ENCODE results near the gene CPSF3. TPM values are rescaled to one million over a fixed set of nuclear protein-coding genes. Genes with fewer than 3 reads are reported as not detected.

CPSF3 gene
- total RNA-seq, 1 experiment from 2014 or later, result 72.6 TPM

GRCh38 chr2:9401059-9401547, 22.4 kb upstream of the CPSF3 start:
- Histone ChIP-seq H3K4me3 (ENCODE audit: low read length) (no peak overlapping the region), H3K4me2 (ENCODE audit: low read depth, low read length, poor library complexity, severe bottlenecking) (no peak overlapping the region), H3K27ac (ENCODE audit: low read length) (no peak overlapping the region), H3K79me2 (ENCODE audit: low read length) (no peaks in the 10 kb centered on the region), H2AFZ (ENCODE audit: low read length) (no peak overlapping the region), H3K9me2 (replicated peaks; ENCODE audit: insufficient read depth, low read length) (no peaks in the 10 kb centered on the region), H3K36me3 (ENCODE audit: insufficient read depth, low read length) (no peaks in the 10 kb centered on the region), H3K27me3 (ENCODE audit: low read length) (no peaks in the 10 kb centered on the region), H3K9me3 (ENCODE audit: low read length) (no peaks in the 10 kb centered on the region), H4K20me1 (ENCODE audit: insufficient read depth, low read depth, low read length) (no peaks in the 10 kb centered on the region), H3K9ac (ENCODE audit: low read length) (no peak overlapping the region), H3K4me1 (ENCODE audit: low read length) (peaks cover 5% of the 10 kb centered on the region; the same call in 1 of the 2 replicates)
- DNase-seq, result no peak

GRCh38 chr2:9401646-9402371, 21.6 kb upstream of the CPSF3 start:
- DNase-seq, result no peak
- H3K9me2 ChIP-seq (replicated peaks; ENCODE audit: insufficient read depth, low read length), result no peaks in the 10 kb centered on the region
- no peaks in the 10 kb centered on the region for H3K9me3 ChIP-seq (ENCODE audit: low read length)
- no peaks in the 10 kb centered on the region for H3K36me3 ChIP-seq (ENCODE audit: insufficient read depth, low read length)
- H3K4me3 ChIP-seq (ENCODE audit: low read length), result no peak overlapping the region
- no peak overlapping the region for H3K9ac ChIP-seq (ENCODE audit: low read length)
- H3K27me3 ChIP-seq (ENCODE audit: low read length), result no peaks in the 10 kb centered on the region
- H2AFZ ChIP-seq (ENCODE audit: low read length), result no peak overlapping the region
- H3K79me2 ChIP-seq (ENCODE audit: low read length), result no peaks in the 10 kb centered on the region
- no peaks in the 10 kb centered on the region for H4K20me1 ChIP-seq (ENCODE audit: insufficient read depth, low read depth, low read length)
- H3K27ac ChIP-seq (ENCODE audit: low read length), result no peak overlapping the region
- H3K4me2 ChIP-seq (ENCODE audit: low read depth, low read length, poor library complexity, severe bottlenecking), result no peak overlapping the region
- H3K4me1 ChIP-seq (ENCODE audit: low read length), result peaks cover 5% of the 10 kb centered on the region; the same call in 1 of the 2 replicates

- Histone ChIP-seq H3K4me1 (ENCODE audit: low read length) (peaks cover 5% of the 10 kb centered on the region; the same call in 1 of the 2 replicates), H3K9me2 (replicated peaks; ENCODE audit: insufficient read depth, low read length) (no peaks in the 10 kb centered on the region), H3K27ac (ENCODE audit: low read length) (no peak overlapping the region), H3K9ac (ENCODE audit: low read length) (no peak overlapping the region), H3K4me3 (ENCODE audit: low read length) (no peak overlapping the region), H2AFZ (ENCODE audit: low read length) (no peak overlapping the region), H3K9me3 (ENCODE audit: low read length) (no peaks in the 10 kb centered on the region), H4K20me1 (ENCODE audit: insufficient read depth, low read depth, low read length) (0 out of 2 replicates have a peak, but pooled peaks cover 5% of the 10 kb centered on the region), H3K27me3 (ENCODE audit: low read length) (no peaks in the 10 kb centered on the region), H3K79me2 (ENCODE audit: low read length) (no peaks in the 10 kb centered on the region), H3K4me2 (ENCODE audit: low read depth, low read length, poor library complexity, severe bottlenecking) (no peak overlapping the region), H3K36me3 (ENCODE audit: insufficient read depth, low read length) (peaks cover 4% of the 10 kb centered on the region; the same call in 1 of the 2 replicates)
- DNase-seq, result no peak
Observed at GRCh38 chr2:9403924-9404323, 19.5 kb upstream of the CPSF3 start.

- Histone ChIP-seq H3K4me2 (ENCODE audit: low read depth, low read length, poor library complexity, severe bottlenecking) (no peak overlapping the region), H4K20me1 (ENCODE audit: insufficient read depth, low read depth, low read length) (0 out of 2 replicates have a peak, but pooled peaks cover 5% of the 10 kb centered on the region), H2AFZ (ENCODE audit: low read length) (no peak overlapping the region), H3K36me3 (ENCODE audit: insufficient read depth, low read length) (peaks cover 4% of the 10 kb centered on the region), H3K4me1 (ENCODE audit: low read length) (peaks cover 5% of the 10 kb centered on the region; the same call in 1 of the 2 replicates), H3K9me2 (replicated peaks; ENCODE audit: insufficient read depth, low read length) (no peaks in the 10 kb centered on the region), H3K9ac (ENCODE audit: low read length) (no peak overlapping the region), H3K9me3 (ENCODE audit: low read length) (no peaks in the 10 kb centered on the region), H3K4me3 (ENCODE audit: low read length) (no peak overlapping the region), H3K27ac (ENCODE audit: low read length) (no peak overlapping the region), H3K79me2 (ENCODE audit: low read length) (no peaks in the 10 kb centered on the region), H3K27me3 (ENCODE audit: low read length) (no peaks in the 10 kb centered on the region)
- no peak for DNase-seq
Observed at GRCh38 chr2:9404451-9404850, 19.0 kb upstream of the CPSF3 start.

- Histone ChIP-seq H3K36me3 (ENCODE audit: insufficient read depth, low read length) (peaks cover 7% of the 10 kb centered on the region), H4K20me1 (ENCODE audit: insufficient read depth, low read depth, low read length) (0 out of 2 replicates have a peak, but pooled peaks cover 5% of the 10 kb centered on the region), H3K4me1 (ENCODE audit: low read length) (peaks cover 5% of the 10 kb centered on the region; the same call in 1 of the 2 replicates), H3K4me2 (ENCODE audit: low read depth, low read length, poor library complexity, severe bottlenecking) (no peak overlapping the region), H3K27me3 (ENCODE audit: low read length) (no peaks in the 10 kb centered on the region), H3K9me2 (replicated peaks; ENCODE audit: insufficient read depth, low read length) (no peaks in the 10 kb centered on the region), H3K9me3 (ENCODE audit: low read length) (no peaks in the 10 kb centered on the region), H3K27ac (ENCODE audit: low read length) (no peak overlapping the region), H3K4me3 (ENCODE audit: low read length) (no peak overlapping the region), H3K79me2 (ENCODE audit: low read length) (no peaks in the 10 kb centered on the region), H3K9ac (ENCODE audit: low read length) (no peak overlapping the region), H2AFZ (ENCODE audit: low read length) (no peak overlapping the region)
- no peak for DNase-seq
Observed at GRCh38 chr2:9405636-9406035, 17.8 kb upstream of the CPSF3 start.

GRCh38 chr2:9406529-9407362, 16.7 kb upstream of the CPSF3 start:
- Histone ChIP-seq H3K9ac (ENCODE audit: low read length) (no peak overlapping the region), H3K4me3 (ENCODE audit: low read length) (no peak overlapping the region), H2AFZ (ENCODE audit: low read length) (no peak overlapping the region), H3K36me3 (ENCODE audit: insufficient read depth, low read length) (peaks cover 13% of the 10 kb centered on the region), H3K9me3 (ENCODE audit: low read length) (no peaks in the 10 kb centered on the region), H3K4me2 (ENCODE audit: low read depth, low read length, poor library complexity, severe bottlenecking) (no peak overlapping the region), H3K9me2 (replicated peaks; ENCODE audit: insufficient read depth, low read length) (no peaks in the 10 kb centered on the region), H3K27ac (ENCODE audit: low read length) (no peak overlapping the region), H3K27me3 (ENCODE audit: low read length) (no peaks in the 10 kb centered on the region), H3K4me1 (ENCODE audit: low read length) (peaks cover 5% of the 10 kb centered on the region; the same call in 1 of the 2 replicates), H3K79me2 (ENCODE audit: low read length) (no peaks in the 10 kb centered on the region), H4K20me1 (ENCODE audit: insufficient read depth, low read depth, low read length) (0 out of 2 replicates have a peak, but pooled peaks cover 5% of the 10 kb centered on the region)
- no peak for DNase-seq

GRCh38 chr2:9407363-9407811, 16.1 kb upstream of the CPSF3 start:
- no peak for DNase-seq
- Histone ChIP-seq H3K9me2 (replicated peaks; ENCODE audit: insufficient read depth, low read length) (no peaks in the 10 kb centered on the region), H3K36me3 (ENCODE audit: insufficient read depth, low read length) (peaks cover 13% of the 10 kb centered on the region), H3K4me2 (ENCODE audit: low read depth, low read length, poor library complexity, severe bottlenecking) (no peak overlapping the region), H3K27ac (ENCODE audit: low read length) (no peak overlapping the region), H3K27me3 (ENCODE audit: low read length) (no peaks in the 10 kb centered on the region), H4K20me1 (ENCODE audit: insufficient read depth, low read depth, low read length) (0 out of 2 replicates have a peak, but pooled peaks cover 5% of the 10 kb centered on the region), H3K4me3 (ENCODE audit: low read length) (no peak overlapping the region), H3K9me3 (ENCODE audit: low read length) (no peaks in the 10 kb centered on the region), H3K4me1 (ENCODE audit: low read length) (peaks cover 5% of the 10 kb centered on the region; the same call in 1 of the 2 replicates), H3K79me2 (ENCODE audit: low read length) (no peaks in the 10 kb centered on the region), H3K9ac (ENCODE audit: low read length) (no peak overlapping the region), H2AFZ (ENCODE audit: low read length) (no peak overlapping the region)

GRCh38 chr2:9408641-9409151, 14.8 kb upstream of the CPSF3 start:
- no peak overlapping the region for H2AFZ ChIP-seq (ENCODE audit: low read length)
- H3K36me3 ChIP-seq (ENCODE audit: insufficient read depth, low read length), result peaks cover 19% of the 10 kb centered on the region
- no peak overlapping the region for H3K4me3 ChIP-seq (ENCODE audit: low read length)
- no peak overlapping the region for H3K4me2 ChIP-seq (ENCODE audit: low read depth, low read length, poor library complexity, severe bottlenecking)
- peaks cover 4% of the 10 kb centered on the region for H3K79me2 ChIP-seq (ENCODE audit: low read length)
- H3K27me3 ChIP-seq (ENCODE audit: low read length), result no peaks in the 10 kb centered on the region
- DNase-seq, result no peak
- 0 out of 2 replicates have a peak, but pooled peaks cover 5% of the 10 kb centered on the region for H4K20me1 ChIP-seq (ENCODE audit: insufficient read depth, low read depth, low read length)
- H3K4me1 ChIP-seq (ENCODE audit: low read length), result no peaks in the 10 kb centered on the region
- no peak overlapping the region for H3K9ac ChIP-seq (ENCODE audit: low read length)
- H3K9me2 ChIP-seq (replicated peaks; ENCODE audit: insufficient read depth, low read length), result no peaks in the 10 kb centered on the region
- no peaks in the 10 kb centered on the region for H3K9me3 ChIP-seq (ENCODE audit: low read length)
- H3K27ac ChIP-seq (ENCODE audit: low read length), result no peak overlapping the region

All from Karpas-422 (cell line).